A549 (cell line): Measurements from ENCODE around the gene TM4SF4.

Experiments used
- CTCF ChIP-seq: fragments of >200 bp; sonication (Bioruptor Twin); formaldehyde crosslinking; IDR thresholded peaks from 3 replicates; pipeline ENCODE4 v1.5.1; 2016
- FOSB ChIP-seq: fragments of 250-450 bp; sonication (Bioruptor Pico); IDR thresholded peaks from 2 replicates; pipeline ENCODE4 v1.5.0; 2020; ENCODE audit warnings: mild to moderate bottlenecking, moderate library complexity
- POLR2A ChIP-seq: IDR thresholded peaks from 2 replicates; pipeline ENCODE4 v1.6.1; 2012; ENCODE audit warnings: mild to moderate bottlenecking, low read length

- TF ChIP-seq POLR2A (no peak), CTCF (no peak), FOSB (CRISPR knock-in tag) (no peak)
Measured at GRCh38 chr3:149470381-149470780, 4.1 kb upstream of the TM4SF4 start.
